Hepatocyte (in vitro differentiated cells): ENCODE measurements around the gene FYTTD1. TPM values are rescaled to one million over a fixed set of nuclear protein-coding genes. Genes with fewer than 3 reads are reported as not detected.

Source experiments
- DNase-seq: peaks from one replicate; pipeline ENCODE4 v3.0.0-alpha.2; 2016; ENCODE audit warnings: low spot score
- H2AFZ ChIP-seq: fragments of 200-600 bp; sonication (generic); 2 replicates; pipeline ENCODE4 v1.6.0; 2016; ENCODE audit warnings: antibody characterized with exemption, mild to moderate bottlenecking
- H3K27ac ChIP-seq: fragments of 200-600 bp; sonication (generic); 2 replicates; pipeline ENCODE4 v1.5.1; 2016; ENCODE audit warnings: mild to moderate bottlenecking
- H3K27me3 ChIP-seq: fragments of 200-600 bp; sonication (generic); 2 replicates; pipeline ENCODE4 v1.6.1; 2016
- H3K36me3 ChIP-seq: fragments of 200-600 bp; sonication (generic); replicated peaks from 2 replicates; pipeline ENCODE4 v1.5.1; 2016; ENCODE audit warnings: low read depth; ENCODE audit not compliant: insufficient read depth
- H3K4me1 ChIP-seq: fragments of 200-600 bp; sonication (generic); 2 replicates; pipeline ENCODE4 v1.5.1; 2016; ENCODE audit warnings: mild to moderate bottlenecking, moderate library complexity; ENCODE audit not compliant: insufficient read depth
- H3K4me2 ChIP-seq: fragments of 200-600 bp; sonication (generic); 2 replicates; pipeline ENCODE4 v1.6.0; 2016
- H3K4me3 ChIP-seq: fragments of 200-600 bp; sonication (generic); 2 replicates; pipeline ENCODE4 v1.5.1; 2016; ENCODE audit warnings: mild to moderate bottlenecking
- H3K79me2 ChIP-seq: fragments of 200-600 bp; sonication (generic); 2 replicates; pipeline ENCODE4 v1.6.0; 2017; ENCODE audit warnings: mild to moderate bottlenecking
- H3K9me2 ChIP-seq: fragments of 200-600 bp; sonication (generic); replicated peaks from 2 replicates; pipeline ENCODE4 v1.6.0; 2017; ENCODE audit warnings: mild to moderate bottlenecking; ENCODE audit not compliant: insufficient read depth
- H3K9me3 ChIP-seq: fragments of 200-600 bp; sonication (generic); 2 replicates; pipeline ENCODE4 v1.5.1; 2016; ENCODE audit warnings: low read depth, mild to moderate bottlenecking
- H4K20me1 ChIP-seq: fragments of 200-600 bp; sonication (generic); 2 replicates; pipeline ENCODE4 v1.6.0; 2016; ENCODE audit warnings: mild to moderate bottlenecking; ENCODE audit not compliant: insufficient read depth, poor library complexity, severe bottlenecking
- EZH2 ChIP-seq: fragments of 200-600 bp; sonication (generic); IDR thresholded peaks from 2 replicates; pipeline ENCODE4 v1.6.1; 2016; ENCODE audit warnings: antibody characterized with exemption, mild to moderate bottlenecking, borderline replicate concordance
- EZH2phosphoT487 ChIP-seq: fragments of 200-600 bp; sonication (generic); IDR thresholded peaks from one replicate; pipeline ENCODE4 v1.6.1; 2018; ENCODE audit warnings: antibody characterized with exemption, mild to moderate bottlenecking, low read depth, moderate library complexity; ENCODE audit not compliant: unreplicated experiment, severe bottlenecking
- WGBS: methylation state at CpG from one replicate; pipeline ENCODE4 v1.1.6; 2016; ENCODE audit warnings: low lambda C conversion rate; ENCODE audit errors: missing lambda C conversion rate; 5-methylcytosine and 5-hydroxymethylcytosine counted together
- polyA plus RNA-seq: library from polyadenylated mRNA; unstranded; fragments of >200 nt; fragmentation: Nextera tagmentation; extraction: Ambion mirVana; gene quantifications from 2 replicates; pipeline ENCODE4 v1.2.1, GENCODE V29; 2016
- total RNA-seq: library from RNA; depleted of rRNA; stranded (reverse); fragments of >200 nt; gene quantifications from 2 replicates; pipeline ENCODE4 v1.2.3, GENCODE V29; 2014
- TF ChIP-seq, protein P1 (sequence below): fragments of 200-600 bp; sonication (generic); IDR thresholded peaks from 2 replicates; pipeline ENCODE4 v1.5.1; 2016; ENCODE audit warnings: antibody characterized with exemption, mild to moderate bottlenecking; ENCODE audit not compliant: poor library complexity

FYTTD1 gene
- total and polyA plus RNA-seq, 2 experiments from 2014 or later: 32.1 to 51.0 TPM

- H3K4me3 ChIP-seq: no peak overlapping the region
- DNase-seq: peak; percentile 43
- H3K4me1 ChIP-seq: peaks cover 15% of the 10 kb centered on the region
- 51% methylated on average over 8 of the region's 8 CpGs for WGBS
- peak overlapping the region; percentile 35 for H3K4me2 ChIP-seq
- peak overlapping the region; percentile 84 for H3K27ac ChIP-seq
- no peak overlapping the region for H2AFZ ChIP-seq
- H3K79me2 ChIP-seq: peaks cover 44% of the 10 kb centered on the region
- no peaks in the 10 kb centered on the region for H3K27me3 ChIP-seq
- TF ChIP-seq, protein P1, sequence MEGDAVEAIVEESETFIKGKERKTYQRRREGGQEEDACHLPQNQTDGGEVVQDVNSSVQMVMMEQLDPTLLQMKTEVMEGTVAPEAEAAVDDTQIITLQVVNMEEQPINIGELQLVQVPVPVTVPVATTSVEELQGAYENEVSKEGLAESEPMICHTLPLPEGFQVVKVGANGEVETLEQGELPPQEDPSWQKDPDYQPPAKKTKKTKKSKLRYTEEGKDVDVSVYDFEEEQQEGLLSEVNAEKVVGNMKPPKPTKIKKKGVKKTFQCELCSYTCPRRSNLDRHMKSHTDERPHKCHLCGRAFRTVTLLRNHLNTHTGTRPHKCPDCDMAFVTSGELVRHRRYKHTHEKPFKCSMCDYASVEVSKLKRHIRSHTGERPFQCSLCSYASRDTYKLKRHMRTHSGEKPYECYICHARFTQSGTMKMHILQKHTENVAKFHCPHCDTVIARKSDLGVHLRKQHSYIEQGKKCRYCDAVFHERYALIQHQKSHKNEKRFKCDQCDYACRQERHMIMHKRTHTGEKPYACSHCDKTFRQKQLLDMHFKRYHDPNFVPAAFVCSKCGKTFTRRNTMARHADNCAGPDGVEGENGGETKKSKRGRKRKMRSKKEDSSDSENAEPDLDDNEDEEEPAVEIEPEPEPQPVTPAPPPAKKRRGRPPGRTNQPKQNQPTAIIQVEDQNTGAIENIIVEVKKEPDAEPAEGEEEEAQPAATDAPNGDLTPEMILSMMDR: no peak
- H3K9me2 ChIP-seq: no peaks in the 10 kb centered on the region
- H4K20me1 ChIP-seq: no peaks in the 10 kb centered on the region
- no peaks in the 10 kb centered on the region for H3K36me3 ChIP-seq
- no peaks in the 10 kb centered on the region for H3K9me3 ChIP-seq
These were observed 71.1 kb downstream of the FYTTD1 start for GRCh38 chr3:197820550-197821335.

- H3K27me3 ChIP-seq: no peaks in the 10 kb centered on the region
- 94% methylated on average over 3 of the region's 3 CpGs for WGBS
- H3K36me3 ChIP-seq: no peaks in the 10 kb centered on the region
- no peak overlapping the region for H3K4me2 ChIP-seq
- peaks cover 2% of the 10 kb centered on the region for H3K79me2 ChIP-seq
- H3K9me3 ChIP-seq: no peaks in the 10 kb centered on the region
- no peak overlapping the region for H3K27ac ChIP-seq
- no peaks in the 10 kb centered on the region for H3K4me1 ChIP-seq
- TF ChIP-seq, protein P1: no peak
- TF ChIP-seq EZH2phosphoT487: no peak
- no peak for TF ChIP-seq EZH2
- DNase-seq: no peak
- no peaks in the 10 kb centered on the region for H4K20me1 ChIP-seq
- no peak overlapping the region for H2AFZ ChIP-seq
- H3K4me3 ChIP-seq: no peak overlapping the region
- H3K9me2 ChIP-seq: no peaks in the 10 kb centered on the region
These were observed 79.8 kb downstream of the FYTTD1 start for GRCh38 chr3:197829397-197830045.

GRCh38 chr3:197830308-197830966 is 80.8 kb downstream of the FYTTD1 start:
- H3K79me2 ChIP-seq: no peaks in the 10 kb centered on the region
- H3K36me3 ChIP-seq: no peaks in the 10 kb centered on the region
- WGBS: 87% methylated on average over 6 of the region's 6 CpGs
- no peaks in the 10 kb centered on the region for H3K9me3 ChIP-seq
- DNase-seq: no peak
- H3K9me2 ChIP-seq: no peaks in the 10 kb centered on the region
- H3K4me2 ChIP-seq: no peak overlapping the region
- TF ChIP-seq, protein P1: no peak
- TF ChIP-seq EZH2 (no peak), EZH2phosphoT487 (no peak)
- no peaks in the 10 kb centered on the region for H4K20me1 ChIP-seq
- no peaks in the 10 kb centered on the region for H3K27me3 ChIP-seq
- no peak overlapping the region for H2AFZ ChIP-seq
- H3K4me1 ChIP-seq: no peaks in the 10 kb centered on the region
- H3K27ac ChIP-seq: no peak overlapping the region
- no peak overlapping the region for H3K4me3 ChIP-seq
